ENCODE data around the gene OR1J1. TPM values are rescaled to one million over a fixed set of nuclear protein-coding genes. Genes with fewer than 3 reads are reported as not detected.

The OR1J1 gene
- total RNA-seq: not detected in 2 replicates

GRCh38 chr9:122477826-122478225 lies at the start of gene OR1J1:
TSS of gene OR1J1 (minus strand) at chr9:122477926. CDS start at chr9:122477926, 0 bp downstream.

GRCh38 chr9:122527193-122527592 lies 49.5 kb upstream of the OR1J1 start, which contains the start of gene OR1N1:
TSS of gene OR1N1 (minus strand) at chr9:122527293. CDS start at chr9:122527293, 0 bp downstream.

DNA sequence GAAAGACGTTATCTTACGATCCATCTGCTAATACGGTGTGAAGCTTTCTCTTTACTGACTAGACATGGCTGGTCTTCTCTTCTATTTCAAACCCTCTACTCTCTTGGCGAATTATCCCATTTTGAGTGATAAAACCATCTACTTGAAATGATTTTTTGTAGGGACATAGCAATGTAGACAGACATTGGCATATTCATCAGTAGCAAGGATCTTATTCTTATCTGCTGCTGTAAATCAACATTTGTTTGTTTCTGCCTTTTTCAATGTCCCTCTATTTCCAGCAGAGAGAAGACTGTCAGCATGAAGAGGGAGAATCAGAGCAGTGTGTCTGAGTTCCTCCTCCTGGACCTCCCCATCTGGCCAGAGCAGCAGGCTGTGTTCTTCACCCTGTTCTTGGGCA lies 41.1 kb upstream of the OR1J1 start, which contains the start of gene OR1J4:
TSS of gene OR1J4 (plus strand) at position 301 of the 400 bp plus-strand sequence. CDS start at position 301, 0 bp downstream.

DNA sequence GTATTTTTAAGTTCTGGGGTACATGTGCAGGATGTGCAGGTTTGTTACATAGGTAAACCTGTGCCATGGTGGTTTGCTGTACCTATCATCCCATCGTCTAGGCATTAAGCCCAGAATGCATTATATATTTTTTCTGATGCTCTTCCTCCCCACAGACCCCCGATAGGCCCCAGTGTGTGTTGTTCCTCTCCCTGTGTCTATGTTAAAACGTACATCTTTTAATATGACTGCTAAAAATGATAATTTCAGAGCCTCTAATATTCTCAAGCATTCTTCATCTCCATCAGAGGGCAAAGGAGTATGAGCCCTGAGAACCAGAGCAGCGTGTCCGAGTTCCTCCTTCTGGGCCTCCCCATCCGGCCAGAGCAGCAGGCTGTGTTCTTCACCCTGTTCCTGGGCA lies 32.8 kb upstream of the OR1J1 start, which contains the start of gene OR1J2:
TSS of gene OR1J2 (plus strand) at position 301 of the 400 bp plus-strand sequence. CDS start at position 301, 0 bp downstream.

Other genes starting within 250 kb of the OR1J1 start
- 10.1 and 36.1 TPM in 2 replicates for gene LHX6, start 249.0 kb downstream of the OR1J1 start, total RNA-seq
- 9.1 and 13.4 TPM in 2 replicates for gene RBM18, start 213.1 kb downstream of the OR1J1 start, total RNA-seq
- 40.8 and 56.3 TPM in 2 replicates for gene MRRF, start 213.0 kb downstream of the OR1J1 start, total RNA-seq
- 5.2 and 5.5 TPM in 2 replicates for gene PTGS1, start 106.9 kb downstream of the OR1J1 start, total RNA-seq
- 0.19 TPM in 1 of 2 replicates, not detected in the other for gene OR1J2, start 32.9 kb upstream of the OR1J1 start, total RNA-seq
- gene OR1J4, start 41.2 kb upstream of the OR1J1 start, total RNA-seq: not detected in 2 replicates
- not detected in 2 replicates for gene OR1N1, start 49.4 kb upstream of the OR1J1 start, total RNA-seq
- not detected in 2 replicates for gene OR1N2, start 75.2 kb upstream of the OR1J1 start, total RNA-seq
- 0.65 and 0.76 TPM in 2 replicates for gene OR1L8, start 105.5 kb upstream of the OR1J1 start, total RNA-seq
- not detected in 2 replicates for gene OR1Q1, start 136.8 kb upstream of the OR1J1 start, total RNA-seq
- 0.38 and 0.65 TPM in 2 replicates for gene OR1B1, start 179.7 kb upstream of the OR1J1 start, total RNA-seq
- gene OR1L1, start 183.8 kb upstream of the OR1J1 start, total RNA-seq: not detected in 2 replicates
- gene OR1L3, start 197.2 kb upstream of the OR1J1 start, total RNA-seq: not detected in 2 replicates
- not detected in 2 replicates for gene OR1L4, start 246.1 kb upstream of the OR1J1 start, total RNA-seq